ENCODE measurements around the gene CCDC184. TPM values are rescaled to one million over a fixed set of nuclear protein-coding genes. Genes with fewer than 3 reads are reported as not detected.

The CCDC184 gene
- total RNA-seq, 1 donor from 2014 or later: 0.61 TPM

- no peak overlapping the region for H3K27ac ChIP-seq
- peaks cover 63% of the 10 kb centered on the region for H3K27me3 ChIP-seq
- H3K36me3 ChIP-seq: no peaks in the 10 kb centered on the region
- no peak for TF ChIP-seq CTCF (IDR thresholded peaks at IDR 0.05)
- no peaks in the 10 kb centered on the region for H3K9me3 ChIP-seq
- peaks cover 8% of the 10 kb centered on the region for H3K4me1 ChIP-seq
- intact Hi-C loops (cut with DNase I): no loop called here
- DNase-seq (no peak), ATAC-seq (no peak)
- H3K4me3 ChIP-seq: no peak overlapping the region
These were observed 2.5 kb upstream of the CCDC184 start for GRCh38 chr12:48180857-48181495.

DNA sequence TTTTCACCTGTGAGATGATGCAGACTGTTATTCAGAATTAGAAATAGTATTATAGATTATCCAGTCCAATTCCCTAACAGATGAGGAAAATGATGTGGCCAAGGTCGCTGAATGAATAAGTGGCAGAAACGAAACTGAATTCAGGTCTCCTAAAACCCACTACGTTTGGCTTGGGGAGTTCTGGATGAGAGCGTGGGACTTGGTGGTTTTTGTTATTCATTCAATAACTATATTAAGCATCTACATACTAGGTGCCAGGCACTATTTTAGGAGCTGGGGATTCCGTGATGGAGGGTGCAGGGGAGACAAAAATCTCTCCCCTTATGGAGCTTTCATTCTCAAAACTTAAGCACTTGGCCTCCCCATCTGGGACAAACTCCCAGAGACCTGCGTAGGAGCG, 813 bp upstream of the CCDC184 start:
- DNase-seq (no peak), ATAC-seq (no peak)
- Histone ChIP-seq H3K9me3 (no peaks in the 10 kb centered on the region), H3K36me3 (no peaks in the 10 kb centered on the region), H3K4me3 (peak overlapping the region; percentile 49), H3K27ac (no peak overlapping the region), H3K27me3 (peaks cover 63% of the 10 kb centered on the region), H3K4me1 (peaks cover 8% of the 10 kb centered on the region)
- TF ChIP-seq CTCF (IDR thresholded peaks at IDR 0.05): no peak
- intact Hi-C loops (cut with DNase I): no loop called here

DNA sequence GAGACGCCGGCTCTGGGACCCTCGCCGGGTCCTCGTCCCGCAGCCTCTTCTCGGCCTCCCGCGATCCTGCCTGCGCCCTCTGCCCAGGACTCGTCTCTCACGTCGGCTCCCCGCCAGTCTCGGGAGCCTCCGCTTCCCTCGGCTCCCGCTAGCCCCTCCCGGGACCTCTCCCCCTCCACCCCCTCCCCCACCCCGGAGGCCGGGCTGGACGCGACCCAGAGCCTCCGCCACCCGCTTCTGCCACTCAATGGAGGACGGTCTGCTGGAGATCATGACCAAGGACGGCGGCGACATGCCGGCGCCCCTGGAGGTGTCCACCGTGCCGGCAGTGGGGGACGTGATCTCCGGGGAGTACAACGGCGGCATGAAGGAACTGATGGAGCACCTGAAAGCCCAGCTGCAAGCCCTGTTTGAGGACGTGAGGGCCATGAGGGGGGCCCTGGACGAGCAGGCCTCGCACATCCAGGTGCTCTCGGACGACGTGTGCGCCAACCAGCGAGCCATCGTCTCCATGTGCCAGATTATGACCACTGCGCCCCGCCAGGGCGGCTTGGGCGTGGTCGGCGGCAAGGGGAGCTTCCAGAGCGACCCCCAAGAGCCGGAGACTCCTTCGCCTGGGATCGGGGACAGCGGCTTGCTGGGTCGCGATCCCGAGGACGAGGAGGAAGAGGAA, 568 bp downstream of the CCDC184 start:
- H3K9me3 ChIP-seq: no peaks in the 10 kb centered on the region
- no peak for TF ChIP-seq CTCF (IDR thresholded peaks at IDR 0.05)
- H3K36me3 ChIP-seq: no peaks in the 10 kb centered on the region
- H3K27me3 ChIP-seq: peaks cover 50% of the 10 kb centered on the region
- intact Hi-C loops (cut with DNase I): no loop called here
- H3K4me3 ChIP-seq: peak overlapping the region; percentile 49
- no peak overlapping the region for H3K27ac ChIP-seq
- DNase-seq (no peak), ATAC-seq (peak; percentile 27)
- H3K4me1 ChIP-seq: peaks cover 8% of the 10 kb centered on the region

GRCh38 chr12:48184549-48184922, 1.1 kb downstream of the CCDC184 start:
- Histone ChIP-seq H3K27me3 (peaks cover 50% of the 10 kb centered on the region), H3K27ac (no peak overlapping the region), H3K9me3 (no peaks in the 10 kb centered on the region), H3K4me3 (peak overlapping the region; percentile 49), H3K36me3 (no peaks in the 10 kb centered on the region), H3K4me1 (peaks cover 8% of the 10 kb centered on the region)
- peak; percentile 2 for ATAC-seq
- intact Hi-C loops (cut with DNase I): no loop called here
- no peak for TF ChIP-seq CTCF (IDR thresholded peaks at IDR 0.05)
- DNase-seq: no peak

DNA sequence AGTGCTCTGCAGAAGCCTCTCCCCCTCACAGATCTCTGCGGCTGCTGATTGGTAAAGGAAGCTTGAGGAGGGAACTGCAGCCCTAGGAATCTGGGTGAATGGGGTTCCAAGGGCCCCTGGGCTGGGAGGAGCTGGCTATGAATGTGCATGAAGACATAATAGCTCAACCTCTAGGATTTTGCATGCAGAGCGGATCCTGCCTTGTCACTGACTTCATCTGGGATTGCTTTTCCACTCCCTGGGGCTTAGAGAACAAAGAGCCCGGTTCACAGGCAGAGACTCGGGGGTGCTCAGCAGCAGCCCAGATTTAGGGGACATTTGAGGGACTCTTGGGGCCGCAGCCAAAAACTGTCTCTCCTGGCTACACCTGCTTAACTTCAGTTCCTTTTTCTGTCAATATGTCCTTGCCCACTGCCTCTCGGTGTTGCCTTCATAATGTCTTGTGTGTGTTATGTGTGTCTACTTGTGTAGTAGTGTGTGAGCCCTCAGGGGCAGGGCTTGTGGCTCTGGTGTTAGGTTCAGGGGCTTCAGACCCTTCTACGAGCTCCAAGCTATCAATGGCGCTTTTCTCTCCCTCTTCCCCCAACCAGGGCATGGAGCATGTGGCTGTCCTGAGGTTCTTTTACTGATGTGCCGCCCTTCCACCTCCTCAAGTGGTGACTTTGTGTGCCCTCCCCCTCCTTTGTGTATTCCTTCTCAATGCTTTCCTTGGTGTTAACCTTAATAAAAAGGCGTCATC, 1.9 kb downstream of the CCDC184 start:
- no peak for TF ChIP-seq CTCF (IDR thresholded peaks at IDR 0.05)
- intact Hi-C loops (cut with DNase I): no loop called here
- Histone ChIP-seq H3K27ac (no peak overlapping the region), H3K9me3 (no peaks in the 10 kb centered on the region), H3K27me3 (peaks cover 43% of the 10 kb centered on the region), H3K36me3 (no peaks in the 10 kb centered on the region), H3K4me3 (no peak overlapping the region), H3K4me1 (peaks cover 8% of the 10 kb centered on the region)
- ATAC-seq: no peak
- no peak for DNase-seq
